Vagina (tissue), 2 donors: ENCODE results near the gene CCDC57.

ENCODE experiments used
- POLR2AphosphoS5 ChIP-seq, 2 donors: sonication (generic); formaldehyde crosslinking; IDR thresholded peaks; one replicate each; pipeline ENCODE4 v1.9.0; 2017; ENCODE audit warnings: antibody characterized with exemption in 2 of 2, mild to moderate bottlenecking in 2 of 2, low read depth in 1 of 2; ENCODE audit not compliant: insufficient read depth in 1 of 2
- TF ChIP-seq, protein P1 (sequence below), 3 experiments: fragments of 450-650 bp in 2 of 3; fragments of 200-600 bp in 1 of 3; sonication (generic) in 1 of 3; IDR thresholded peaks; one replicate each; pipeline ENCODE4 v1.5.1; 2017 to 2019; ENCODE audit warnings: antibody characterized with exemption in 3 of 3, mild to moderate bottlenecking in 2 of 3, moderate library complexity in 2 of 3

GRCh38 chr17:82098169-82098938 is 114.3 kb downstream of the CCDC57 start, which contains the start of gene FASN:
- peak in 1 of 2 donors; percentile 60 for TF ChIP-seq POLR2AphosphoS5 (IDR thresholded peaks at IDR 0.05; ENCODE audit: insufficient read depth in 1 of 2, low read depth in 1 of 2)
- TF ChIP-seq, protein P1, sequence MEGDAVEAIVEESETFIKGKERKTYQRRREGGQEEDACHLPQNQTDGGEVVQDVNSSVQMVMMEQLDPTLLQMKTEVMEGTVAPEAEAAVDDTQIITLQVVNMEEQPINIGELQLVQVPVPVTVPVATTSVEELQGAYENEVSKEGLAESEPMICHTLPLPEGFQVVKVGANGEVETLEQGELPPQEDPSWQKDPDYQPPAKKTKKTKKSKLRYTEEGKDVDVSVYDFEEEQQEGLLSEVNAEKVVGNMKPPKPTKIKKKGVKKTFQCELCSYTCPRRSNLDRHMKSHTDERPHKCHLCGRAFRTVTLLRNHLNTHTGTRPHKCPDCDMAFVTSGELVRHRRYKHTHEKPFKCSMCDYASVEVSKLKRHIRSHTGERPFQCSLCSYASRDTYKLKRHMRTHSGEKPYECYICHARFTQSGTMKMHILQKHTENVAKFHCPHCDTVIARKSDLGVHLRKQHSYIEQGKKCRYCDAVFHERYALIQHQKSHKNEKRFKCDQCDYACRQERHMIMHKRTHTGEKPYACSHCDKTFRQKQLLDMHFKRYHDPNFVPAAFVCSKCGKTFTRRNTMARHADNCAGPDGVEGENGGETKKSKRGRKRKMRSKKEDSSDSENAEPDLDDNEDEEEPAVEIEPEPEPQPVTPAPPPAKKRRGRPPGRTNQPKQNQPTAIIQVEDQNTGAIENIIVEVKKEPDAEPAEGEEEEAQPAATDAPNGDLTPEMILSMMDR (IDR thresholded peaks at IDR 0.05): no peak
